ENCODE data around the gene CPVL.
"Not testable (repeated sequence)": the region's sequence is repeated elsewhere in the genome, so short reads cannot be mapped to it uniquely, and the experiment has no call there.

CPVL gene

DNA sequence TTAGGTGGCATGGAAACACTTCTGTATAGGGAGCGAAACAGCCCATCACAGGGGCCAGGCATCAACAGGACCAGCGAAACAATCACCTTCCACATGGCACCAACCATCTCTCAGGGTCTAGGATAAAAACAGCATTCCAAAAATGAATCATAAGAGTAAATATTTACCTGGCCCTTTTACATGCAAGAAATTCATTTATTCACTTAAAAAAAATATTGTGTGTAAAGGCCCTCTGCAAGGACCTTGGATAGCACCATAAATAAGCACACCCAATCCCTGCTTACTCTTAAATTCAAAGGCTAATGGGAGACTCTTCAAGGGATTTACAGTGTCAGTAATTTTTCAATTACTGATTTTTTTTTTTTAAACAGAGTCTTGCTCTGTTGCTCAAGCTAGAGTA lies 25.4 kb downstream of the CPVL start:
- no peak for DNase-seq (ENCODE audit: low read depth in 1 of 2, low spot score in 1 of 2)

GRCh38 chr7:29119538-29119937 lies 26.8 kb downstream of the CPVL start:
- DNase-seq (ENCODE audit: low read depth in 1 of 2, low spot score in 1 of 2) = no peak

DNA sequence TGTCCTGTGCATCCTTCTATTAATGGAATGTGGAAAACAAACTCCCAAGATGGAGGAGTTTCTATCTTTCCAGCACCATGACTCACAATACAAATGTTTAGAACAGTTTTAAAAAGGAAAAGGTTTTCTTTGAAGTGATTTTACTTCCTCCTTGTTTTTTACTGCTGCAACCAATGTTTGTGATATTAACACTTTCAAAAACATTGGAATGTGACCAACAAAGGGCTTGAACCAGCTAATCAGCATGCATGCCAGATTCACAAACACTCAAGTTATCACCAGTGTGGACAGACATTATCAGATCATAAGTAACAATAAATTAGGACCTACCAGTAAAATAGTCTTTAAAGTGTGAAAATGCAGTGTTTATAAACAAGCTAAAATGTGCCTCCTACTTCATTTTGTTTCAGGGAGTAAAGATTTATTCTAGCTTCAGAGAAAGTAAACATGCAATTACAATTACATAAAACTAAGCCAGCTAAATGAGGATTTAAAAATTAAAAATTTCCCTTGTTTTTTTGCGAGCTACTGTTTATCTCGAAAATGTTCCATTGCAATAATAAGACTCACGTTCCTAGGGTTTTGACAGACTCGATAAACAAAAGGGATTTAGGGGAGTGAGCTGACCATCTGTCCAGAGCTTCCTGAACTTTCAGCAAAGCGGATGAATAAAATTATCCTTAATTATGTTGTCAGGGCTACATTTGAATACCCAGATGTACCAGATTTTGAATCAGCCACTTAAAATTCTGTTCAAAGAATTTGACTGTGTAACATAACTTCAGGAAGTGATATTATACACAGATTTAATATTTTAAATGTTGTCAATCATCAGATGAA lies 29.8 kb downstream of the CPVL start:
- DNase-seq (ENCODE audit: low read depth in 1 of 2, low spot score in 1 of 2) = no peak

GRCh38 chr7:29115753-29116152 lies 30.6 kb downstream of the CPVL start:
- no peak for DNase-seq (ENCODE audit: low read depth in 1 of 2, low spot score in 1 of 2)

GRCh38 chr7:29115130-29115687 lies 31.1 kb downstream of the CPVL start:
- no peak for DNase-seq (ENCODE audit: low read depth in 1 of 2, low spot score in 1 of 2)

- not testable (repeated sequence) for DNase-seq (ENCODE audit: low read depth in 1 of 2, low spot score in 1 of 2)
Observed at GRCh38 chr7:29114266-29114665, 32.1 kb downstream of the CPVL start.

DNA sequence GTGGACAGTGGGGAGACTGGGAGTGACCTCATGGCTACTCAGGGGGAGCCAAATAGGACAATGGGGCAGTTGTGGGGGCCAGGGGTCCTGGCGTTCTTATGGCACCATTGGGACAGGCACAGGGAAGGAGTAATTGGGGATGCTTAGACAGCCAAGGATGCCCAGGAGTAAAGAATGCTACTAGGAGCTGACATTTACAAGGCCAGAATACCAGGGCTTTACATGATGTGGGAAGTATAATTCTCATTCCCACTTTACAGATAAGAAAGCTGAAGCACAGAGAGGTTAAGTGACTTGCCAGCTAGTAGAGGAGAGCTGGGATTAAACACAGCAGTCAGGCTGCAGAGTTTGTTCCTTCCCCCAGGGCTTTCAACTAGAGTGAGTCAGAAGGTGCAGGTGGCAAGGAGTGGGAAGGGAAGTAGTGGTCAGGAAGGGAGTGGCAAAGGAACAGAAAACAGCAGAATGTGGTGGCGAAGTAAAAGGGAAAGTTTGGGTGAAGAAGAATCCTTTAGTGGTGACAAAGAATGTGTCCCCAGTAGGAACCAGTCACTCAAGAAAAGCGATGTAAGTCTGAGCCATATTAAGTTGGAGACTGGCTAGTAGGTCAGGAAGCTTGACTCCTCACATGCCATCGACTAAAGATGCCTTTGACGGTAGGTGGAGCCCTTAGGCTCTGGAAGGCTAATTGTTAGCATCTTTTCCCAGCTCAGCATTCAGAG lies 32.8 kb downstream of the CPVL start:
- no peak for DNase-seq (ENCODE audit: low read depth in 1 of 2, low spot score in 1 of 2)

DNA sequence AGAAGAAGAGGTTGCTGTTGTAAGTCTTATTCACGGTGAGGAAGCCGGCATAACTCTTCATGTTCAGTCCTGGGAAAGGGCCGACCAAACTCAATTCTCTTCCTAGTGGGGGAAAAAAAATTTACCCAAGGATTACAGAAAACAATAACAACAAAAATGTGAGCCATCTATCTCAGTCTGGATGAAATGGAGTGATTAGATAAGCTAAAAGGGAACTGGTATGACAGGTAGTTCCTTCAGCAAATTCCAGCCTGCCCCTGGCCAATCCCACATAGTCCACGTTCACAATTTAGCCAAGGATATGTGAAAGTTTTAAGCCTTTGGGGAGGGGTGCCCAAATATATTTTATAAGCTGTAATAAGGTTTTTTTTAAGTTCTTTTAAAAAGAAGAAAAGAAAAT lies 33.6 kb downstream of the CPVL start:
- no peak for DNase-seq (ENCODE audit: low read depth in 1 of 2, low spot score in 1 of 2)

DNA sequence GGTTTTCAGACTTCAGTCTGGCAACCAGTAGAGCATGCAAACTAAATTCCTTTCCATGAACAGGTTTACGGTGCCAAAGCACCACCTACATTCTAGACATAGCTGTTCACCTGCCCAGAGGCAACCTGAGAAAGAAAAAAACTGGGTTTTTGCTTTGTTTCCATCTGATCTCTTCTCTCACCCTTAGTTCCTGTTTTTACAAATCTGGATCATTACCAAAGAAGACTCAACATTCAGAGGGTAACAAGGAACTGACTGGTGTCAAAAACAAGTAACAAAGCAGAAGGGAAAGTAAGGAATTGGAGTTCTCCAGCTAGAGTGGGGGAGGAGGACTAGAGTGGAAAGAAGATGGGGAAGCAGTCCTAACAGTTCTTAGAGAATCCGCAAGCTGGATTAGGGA lies 36.4 kb downstream of the CPVL start:
- DNase-seq (ENCODE audit: low read depth in 1 of 2, low spot score in 1 of 2) = no peak

GRCh38 chr7:29109358-29109757 lies 37.0 kb downstream of the CPVL start:
- DNase-seq (ENCODE audit: low read depth in 1 of 2, low spot score in 1 of 2) = no peak

- DNase-seq (ENCODE audit: low read depth in 1 of 2, low spot score in 1 of 2) = no peak
Observed at GRCh38 chr7:29107056-29107455, 39.3 kb downstream of the CPVL start.

DNA sequence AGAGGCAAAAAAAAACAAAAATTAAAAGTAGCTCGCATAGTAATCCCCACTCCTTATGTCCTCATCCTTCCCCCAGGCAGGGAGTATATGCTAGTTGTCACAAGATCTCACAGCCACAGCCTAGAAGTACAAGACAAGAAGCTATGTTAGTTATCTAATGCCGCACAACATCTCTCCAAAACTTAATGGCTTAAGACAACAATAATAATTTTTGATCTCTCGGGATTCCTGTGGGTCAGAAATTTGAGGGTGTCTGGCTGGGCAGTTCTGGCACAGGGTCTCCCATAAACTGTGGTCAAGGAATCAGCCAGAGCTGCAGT lies 39.7 kb downstream of the CPVL start:
- DNase-seq (ENCODE audit: low read depth in 1 of 2, low spot score in 1 of 2) = no peak

- DNase-seq (ENCODE audit: low read depth in 1 of 2, low spot score in 1 of 2) = peak in 1 of 2 donors; percentile 3
Observed at GRCh38 chr7:29105752-29106668, 40.3 kb downstream of the CPVL start.

- no peak for DNase-seq (ENCODE audit: low read depth in 1 of 2, low spot score in 1 of 2)
Observed at GRCh38 chr7:29105191-29105590, 41.1 kb downstream of the CPVL start.

DNA sequence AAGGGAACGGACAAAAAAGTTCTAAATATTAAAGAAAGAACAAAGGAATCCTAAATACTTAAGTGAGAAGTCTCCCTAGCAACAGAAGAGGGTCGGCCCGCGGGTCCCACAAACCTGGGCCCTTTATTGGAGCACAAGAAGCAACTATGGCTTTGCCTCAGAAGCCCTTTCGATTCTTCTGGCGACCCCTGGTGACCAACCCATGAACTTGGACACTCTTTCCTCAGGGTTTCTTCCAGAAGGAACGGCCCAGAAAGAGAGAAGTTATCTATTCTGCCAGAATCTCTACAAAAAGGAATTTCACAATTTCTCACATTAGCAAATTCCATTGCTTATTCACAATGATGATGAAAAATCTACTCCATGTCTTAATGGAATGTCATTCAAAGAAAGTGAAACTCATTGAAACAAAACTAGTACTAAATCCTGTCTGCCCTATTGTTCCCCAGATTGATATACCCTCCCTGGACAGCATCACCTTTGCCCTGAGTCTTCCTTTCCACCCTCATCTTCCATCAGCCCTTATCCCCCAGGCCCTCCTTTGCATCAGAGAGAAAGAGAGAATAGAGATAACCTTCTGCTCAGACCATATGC lies 43.7 kb downstream of the CPVL start:
- DNase-seq (ENCODE audit: low read depth in 1 of 2, low spot score in 1 of 2) = no peak

GRCh38 chr7:29100924-29101323 lies 45.4 kb downstream of the CPVL start:
- no peak for DNase-seq (ENCODE audit: low read depth in 1 of 2, low spot score in 1 of 2)

DNA sequence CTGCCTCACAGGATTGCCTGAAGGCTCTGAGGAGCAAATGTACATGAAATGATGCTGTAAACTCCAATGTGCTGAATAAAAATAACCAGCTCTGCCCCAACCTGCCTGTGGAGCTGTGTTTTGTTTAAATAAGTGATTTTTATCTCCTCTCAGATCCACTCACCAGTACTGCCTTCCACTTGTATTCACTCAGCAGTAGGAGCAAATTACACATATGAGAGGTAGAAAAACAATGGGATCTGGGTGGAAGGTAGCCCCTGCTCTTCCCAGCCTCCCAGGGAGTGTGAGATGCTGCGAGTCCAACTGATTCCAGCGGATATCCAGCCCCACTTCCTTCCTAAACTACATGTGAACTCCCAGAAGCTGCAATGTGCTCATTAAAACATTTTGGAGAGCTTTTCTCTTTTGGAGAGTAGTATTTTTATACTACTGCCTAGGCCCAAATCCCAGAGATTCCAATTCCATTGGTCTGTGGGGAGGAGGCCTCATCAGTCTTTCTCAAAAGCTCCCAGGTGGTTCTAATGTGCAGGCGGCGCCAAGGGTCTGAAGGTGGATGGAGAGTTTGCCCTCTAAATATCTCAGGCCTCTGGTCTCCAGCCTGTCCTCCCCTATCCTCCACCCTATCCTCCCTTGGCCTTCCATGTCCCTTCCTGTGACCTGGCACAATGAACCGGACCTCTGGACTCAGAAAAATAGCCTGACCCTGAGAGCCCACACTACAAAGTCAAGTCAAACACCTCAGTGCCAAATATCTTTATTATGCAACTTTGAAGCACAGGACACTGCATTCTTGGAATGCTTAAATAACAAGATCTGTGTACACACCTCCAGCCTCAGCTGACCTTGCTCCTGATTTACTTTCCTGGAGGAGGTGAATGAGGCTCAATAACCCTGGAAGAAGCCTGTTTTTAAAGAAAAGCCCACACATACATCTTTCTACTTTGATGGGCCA lies 46.2 kb downstream of the CPVL start:
- no peak for DNase-seq (ENCODE audit: low read depth in 1 of 2, low spot score in 1 of 2)

- no peak for DNase-seq (ENCODE audit: low read depth in 1 of 2, low spot score in 1 of 2)
Observed at GRCh38 chr7:29096446-29096730, 49.9 kb downstream of the CPVL start.

DNA sequence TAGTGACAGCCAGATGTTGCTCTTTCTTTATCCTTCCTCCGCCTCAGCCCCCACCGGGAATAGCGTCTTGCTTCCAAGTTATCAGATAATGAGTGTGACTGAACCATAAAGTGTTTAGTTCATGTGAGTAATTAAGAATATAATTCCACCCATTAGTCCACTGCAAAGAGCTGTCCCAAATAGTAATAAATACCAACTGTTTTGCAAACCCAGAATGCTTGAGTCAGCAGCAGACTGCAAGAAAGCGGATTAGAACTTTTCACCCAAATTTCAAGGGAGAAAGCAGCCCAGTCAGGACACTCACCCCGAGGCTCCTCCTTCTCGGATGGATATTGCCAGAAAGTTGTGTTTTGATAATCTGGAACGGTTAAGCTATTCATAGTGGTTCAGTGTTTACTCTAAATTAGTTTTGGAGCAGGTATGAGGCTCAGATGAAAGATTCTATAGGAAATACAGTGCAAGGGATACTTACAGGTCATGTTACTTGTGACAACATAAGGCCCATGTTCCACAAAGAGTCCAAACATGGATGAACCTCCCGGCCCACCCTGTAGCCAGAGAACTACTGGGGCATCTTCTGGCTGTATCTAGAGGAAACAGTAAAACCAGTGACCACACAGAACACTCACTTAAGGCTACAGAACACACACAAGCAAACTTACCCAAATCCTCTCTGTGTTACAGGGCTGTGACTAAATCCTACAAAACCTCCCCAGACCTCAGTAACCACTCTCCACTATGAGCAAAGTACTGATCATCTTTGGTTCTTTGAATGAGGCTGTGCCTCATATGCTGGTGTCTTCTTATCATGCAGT lies 50.5 kb downstream of the CPVL start:
- DNase-seq (ENCODE audit: low read depth in 1 of 2, low spot score in 1 of 2) = no peak
